Muscle of leg (tissue), 11 donors: ENCODE data around the gene AGBL4. TPM values are rescaled to one million over a fixed set of nuclear protein-coding genes. Genes with fewer than 3 reads are reported as not detected.

Experiments
- DNase-seq: peaks from one replicate; pipeline ENCODE4 v3.0.0; 2013
- H3K27ac ChIP-seq: one replicate; pipeline ENCODE4 v1.5.1; 2013; ENCODE audit warnings: mild to moderate bottlenecking, low read length, control low read depth
- H3K27me3 ChIP-seq: one replicate; pipeline ENCODE4 v1.6.1; 2013; ENCODE audit warnings: low read length; ENCODE audit not compliant: control insufficient read depth, insufficient read depth
- H3K36me3 ChIP-seq: one replicate; pipeline ENCODE4 v1.6.1; 2013; ENCODE audit warnings: low read length; ENCODE audit not compliant: control insufficient read depth, insufficient read depth
- H3K4me1 ChIP-seq: one replicate; pipeline ENCODE4 v1.6.1; 2013; ENCODE audit warnings: low read length; ENCODE audit not compliant: control insufficient read depth, insufficient read depth
- H3K4me3 ChIP-seq: one replicate; pipeline ENCODE4 v1.5.1; 2013; ENCODE audit warnings: low read length, control low read depth
- H3K9me3 ChIP-seq: replicated peaks from 2 replicates; pipeline ENCODE4 v1.6.1; 2013; ENCODE audit warnings: low read depth, low read length; ENCODE audit not compliant: control insufficient read depth
- WGBS: methylation state at CpG from one replicate; pipeline ENCODE4 v1.1.5; 2013; ENCODE audit warnings: missing lambda C conversion rate; ENCODE audit not compliant: insufficient coverage; 5-methylcytosine and 5-hydroxymethylcytosine counted together
- polyA plus RNA-seq, 8 donors: library from polyadenylated mRNA; unstranded; fragments of 120-200 nt; gene quantifications; one replicate each; pipeline versions ENCODE4 v1.2.1 to v1.2.3, GENCODE V29; 2013; ENCODE audit warnings: inconsistent platforms in 1 of 8, low replicate concordance in 1 of 8; ENCODE audit not compliant: insufficient read length in 8 of 8, insufficient read depth in 1 of 8
- total RNA-seq: library from RNA; stranded (reverse); fragments of 120-200 nt; gene quantifications from one replicate; pipeline ENCODE4 v1.2.4, GENCODE V29; 2013

The AGBL4 gene
- total and polyA plus RNA-seq, 9 donors = 0.05 to 0.50 (median 0.18) TPM

DNA sequence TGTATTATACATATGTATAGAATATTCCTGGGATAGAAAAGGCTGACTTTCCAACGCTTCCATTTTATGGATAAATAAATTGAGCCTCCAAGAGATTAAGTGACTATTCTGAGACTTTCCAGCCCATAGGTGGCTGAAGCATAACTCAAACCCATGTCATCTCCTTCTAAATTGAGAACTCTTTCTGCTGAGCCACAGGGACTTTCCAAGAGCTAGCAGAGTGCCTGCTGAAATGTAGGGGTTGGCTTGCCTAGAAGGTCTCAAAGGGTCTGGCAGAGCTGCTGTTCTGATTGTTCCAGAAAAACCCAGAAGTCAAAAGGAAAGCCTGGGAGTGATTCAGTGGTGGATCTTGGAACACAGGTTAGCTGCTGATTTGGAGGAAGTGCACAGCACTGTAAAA lies 1100.6 kb downstream of the AGBL4 start:
- DNase-seq = peak; percentile 16
- no peaks in the 10 kb centered on the region for H3K27me3 ChIP-seq
- H3K27ac ChIP-seq = no peak overlapping the region
- no peak overlapping the region for H3K4me3 ChIP-seq
- no peaks in the 10 kb centered on the region for H3K4me1 ChIP-seq
- WGBS = no CpG with 5 or more reads among the region's 1 CpG
- no peaks in the 10 kb centered on the region for H3K9me3 ChIP-seq
- H3K36me3 ChIP-seq = no peaks in the 10 kb centered on the region

DNA sequence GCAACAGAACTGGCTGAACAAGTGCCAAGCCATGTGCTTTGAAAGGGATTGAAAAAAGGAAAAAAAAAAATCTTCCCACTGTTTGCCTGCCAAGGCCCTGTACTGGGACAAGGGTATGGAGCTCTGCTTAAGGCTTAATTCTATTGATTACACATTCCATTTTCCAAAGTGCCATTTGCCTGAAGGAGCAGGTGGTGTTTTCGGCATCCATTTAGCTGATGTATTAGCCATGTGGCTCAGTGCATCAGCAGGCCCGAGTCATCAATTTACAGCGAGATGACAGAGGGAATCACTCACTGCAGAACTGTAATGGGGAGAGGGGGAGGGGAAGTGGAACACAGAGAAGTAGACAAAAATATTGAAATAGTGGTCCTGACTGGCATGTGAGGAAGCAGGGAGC lies 1102.9 kb downstream of the AGBL4 start:
- DNase-seq = no peak
- no peaks in the 10 kb centered on the region for H3K4me1 ChIP-seq
- no peaks in the 10 kb centered on the region for H3K36me3 ChIP-seq
- H3K27ac ChIP-seq = no peak overlapping the region
- no peaks in the 10 kb centered on the region for H3K27me3 ChIP-seq
- H3K4me3 ChIP-seq = no peak overlapping the region
- 69% methylated on average over 3 of the region's 3 CpGs for WGBS
- H3K9me3 ChIP-seq = no peaks in the 10 kb centered on the region

- WGBS = 73% methylated on average over 5 of the region's 8 CpGs
- no peaks in the 10 kb centered on the region for H3K27me3 ChIP-seq
- H3K4me3 ChIP-seq = no peak overlapping the region
- no peaks in the 10 kb centered on the region for H3K36me3 ChIP-seq
- H3K9me3 ChIP-seq = no peaks in the 10 kb centered on the region
- H3K4me1 ChIP-seq = no peaks in the 10 kb centered on the region
- no peak overlapping the region for H3K27ac ChIP-seq
- no peak for DNase-seq
Observed at GRCh38 chr1:48917901-48918603, 1105.7 kb downstream of the AGBL4 start.

- Histone ChIP-seq H3K36me3 (no peaks in the 10 kb centered on the region), H3K4me3 (no peak overlapping the region), H3K4me1 (no peaks in the 10 kb centered on the region), H3K9me3 (no peaks in the 10 kb centered on the region), H3K27ac (no peak overlapping the region), H3K27me3 (no peaks in the 10 kb centered on the region)
- WGBS = no CpG with 5 or more reads among the region's 2 CpGs
- no peak for DNase-seq
Observed at GRCh38 chr1:48917070-48917454, 1106.7 kb downstream of the AGBL4 start.

- no peak overlapping the region for H3K4me3 ChIP-seq
- no peak overlapping the region for H3K27ac ChIP-seq
- H3K9me3 ChIP-seq = no peaks in the 10 kb centered on the region
- H3K36me3 ChIP-seq = no peaks in the 10 kb centered on the region
- WGBS = 14% methylated on average over 1 of the region's 5 CpGs
- H3K4me1 ChIP-seq = no peaks in the 10 kb centered on the region
- H3K27me3 ChIP-seq = no peaks in the 10 kb centered on the region
- DNase-seq = peak; percentile 78
Observed at GRCh38 chr1:48916130-48917069, 1107.4 kb downstream of the AGBL4 start.

- H3K9me3 ChIP-seq = no peaks in the 10 kb centered on the region
- no peak overlapping the region for H3K4me3 ChIP-seq
- DNase-seq = no peak
- H3K4me1 ChIP-seq = no peaks in the 10 kb centered on the region
- H3K36me3 ChIP-seq = no peaks in the 10 kb centered on the region
- no peak overlapping the region for H3K27ac ChIP-seq
- H3K27me3 ChIP-seq = no peaks in the 10 kb centered on the region
Observed at GRCh38 chr1:48908606-48909005, 1115.1 kb downstream of the AGBL4 start.

DNA sequence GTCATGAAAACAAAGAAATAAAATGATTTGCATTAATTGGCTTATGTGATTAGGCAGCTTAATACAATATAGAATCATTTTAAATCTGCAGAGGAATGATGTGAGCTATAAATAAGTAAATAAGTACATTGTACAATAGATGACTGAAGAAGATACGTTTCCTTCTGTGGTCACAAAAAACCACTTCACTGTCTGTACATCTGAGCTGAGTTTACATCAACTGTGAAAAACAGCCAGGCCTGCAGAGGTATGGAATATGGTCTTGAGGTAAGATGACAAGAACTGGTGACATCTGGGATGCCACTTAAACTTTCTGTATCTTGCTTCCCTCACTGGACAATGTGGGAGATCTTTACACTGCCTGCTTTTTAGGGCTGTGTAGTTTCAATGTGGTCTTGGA lies 1117.0 kb downstream of the AGBL4 start:
- Histone ChIP-seq H3K9me3 (no peaks in the 10 kb centered on the region), H3K4me1 (no peaks in the 10 kb centered on the region), H3K4me3 (no peak overlapping the region), H3K27ac (no peak overlapping the region), H3K27me3 (no peaks in the 10 kb centered on the region), H3K36me3 (no peaks in the 10 kb centered on the region)
- DNase-seq = no peak
- no CpG with 5 or more reads among the region's 1 CpG for WGBS

GRCh38 chr1:48906164-48906563 lies 1117.6 kb downstream of the AGBL4 start:
- Histone ChIP-seq H3K36me3 (no peaks in the 10 kb centered on the region), H3K4me1 (no peaks in the 10 kb centered on the region), H3K4me3 (no peak overlapping the region), H3K27me3 (no peaks in the 10 kb centered on the region), H3K9me3 (no peaks in the 10 kb centered on the region), H3K27ac (no peak overlapping the region)
- WGBS = 62% methylated on average over 1 of the region's 1 CpG
- no peak for DNase-seq

DNA sequence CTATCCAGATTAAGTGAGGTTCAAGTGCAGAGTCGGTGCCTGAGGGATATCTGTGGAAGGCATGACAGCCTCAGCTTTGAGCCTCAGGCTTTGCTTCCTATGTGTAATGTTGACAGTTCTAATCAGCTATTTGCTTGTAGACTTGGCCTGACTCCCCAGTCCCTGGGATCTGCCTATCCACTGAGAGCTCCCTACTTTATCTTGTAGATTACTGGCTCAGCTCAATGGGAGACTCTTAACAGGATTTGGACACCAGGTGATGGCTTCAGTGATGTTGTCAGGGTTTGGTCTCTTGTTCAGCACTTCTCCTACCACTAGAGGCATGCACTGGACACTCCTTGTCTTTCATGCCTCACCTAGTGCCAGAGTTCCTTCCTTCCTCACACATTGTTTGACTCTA lies 1120.5 kb downstream of the AGBL4 start:
- H3K27ac ChIP-seq = no peak overlapping the region
- H3K9me3 ChIP-seq = no peaks in the 10 kb centered on the region
- no CpG with 5 or more reads among the region's 1 CpG for WGBS
- H3K36me3 ChIP-seq = no peaks in the 10 kb centered on the region
- no peaks in the 10 kb centered on the region for H3K27me3 ChIP-seq
- no peaks in the 10 kb centered on the region for H3K4me1 ChIP-seq
- H3K4me3 ChIP-seq = no peak overlapping the region
- DNase-seq = no peak

DNA sequence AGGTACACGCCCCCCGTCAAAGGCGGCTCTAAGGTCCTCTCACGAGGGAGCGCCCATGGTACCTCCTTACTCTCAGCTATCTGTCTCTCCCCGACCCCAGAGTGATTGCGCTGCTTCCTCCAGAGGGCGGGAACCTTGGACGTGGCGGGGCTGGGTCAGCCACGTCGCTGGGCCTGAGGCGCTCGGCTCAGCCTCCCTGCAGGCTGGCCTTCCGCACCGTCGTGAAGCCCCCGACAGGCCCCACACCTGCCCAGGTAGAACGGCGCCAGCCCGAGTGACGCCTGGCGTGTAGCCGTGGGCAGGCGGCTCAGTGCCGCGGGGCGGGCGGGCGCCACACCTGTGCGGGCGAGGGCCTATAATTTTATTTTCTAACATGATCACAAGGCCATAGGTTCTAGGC lies 1124.9 kb downstream of the AGBL4 start:
- DNase-seq = no peak
- Histone ChIP-seq H3K4me1 (no peaks in the 10 kb centered on the region), H3K9me3 (no peaks in the 10 kb centered on the region), H3K27ac (no peak overlapping the region), H3K27me3 (no peaks in the 10 kb centered on the region), H3K4me3 (no peak overlapping the region), H3K36me3 (no peaks in the 10 kb centered on the region)
- WGBS = 81% methylated on average over 30 of the region's 32 CpGs
